Parathyroid adenoma (tissue), 2 donors: ENCODE data around the gene TMEM132D.

Source experiments
- H2AFZ ChIP-seq: fragments of 300-600 bp; sonication (generic); one replicate; pipeline ENCODE4 v1.7.0; 2017; ENCODE audit warnings: antibody characterized with exemption, mild to moderate bottlenecking
- H3K27ac ChIP-seq: fragments of 300-600 bp; sonication (generic); one replicate; pipeline ENCODE4 v1.7.0; 2017
- H3K27me3 ChIP-seq: fragments of 300-600 bp; sonication (generic); one replicate; pipeline ENCODE4 v1.7.0; 2017; ENCODE audit warnings: low read length; ENCODE audit not compliant: control insufficient read depth, insufficient read depth
- H3K36me3 ChIP-seq: fragments of 300-600 bp; sonication (generic); one replicate; pipeline ENCODE4 v1.7.0; 2017; ENCODE audit warnings: low read length; ENCODE audit not compliant: control insufficient read depth, insufficient read depth
- H3K4me1 ChIP-seq: fragments of 300-600 bp; sonication (generic); one replicate; pipeline ENCODE4 v1.7.0; 2017; ENCODE audit warnings: control low read depth
- H3K4me2 ChIP-seq: fragments of 300-600 bp; sonication (generic); one replicate; pipeline ENCODE4 v1.7.0; 2017; ENCODE audit warnings: low read length
- H3K4me3 ChIP-seq: fragments of 300-600 bp; sonication (generic); one replicate; pipeline ENCODE4 v1.7.0; 2017; ENCODE audit warnings: low read depth, low read length
- H3K79me2 ChIP-seq: fragments of 300-600 bp; sonication (generic); one replicate; pipeline ENCODE4 v1.7.0; 2017; ENCODE audit warnings: control low read depth
- H3K9ac ChIP-seq: fragments of 300-600 bp; sonication (generic); one replicate; pipeline ENCODE4 v1.7.0; 2017; ENCODE audit warnings: mild to moderate bottlenecking
- H3K9me3 ChIP-seq: fragments of 300-600 bp; sonication (generic); one replicate; pipeline ENCODE4 v1.7.0; 2017; ENCODE audit warnings: low read length; ENCODE audit not compliant: control insufficient read depth
- TF ChIP-seq, protein P1 (sequence below): fragments of 300-600 bp; sonication (generic); IDR thresholded peaks from one replicate; pipeline ENCODE4 v1.7.0; 2017; ENCODE audit warnings: antibody characterized with exemption, mild to moderate bottlenecking
- donor health status: primary hyperparathyroidism.

Gene TMEM132D

DNA sequence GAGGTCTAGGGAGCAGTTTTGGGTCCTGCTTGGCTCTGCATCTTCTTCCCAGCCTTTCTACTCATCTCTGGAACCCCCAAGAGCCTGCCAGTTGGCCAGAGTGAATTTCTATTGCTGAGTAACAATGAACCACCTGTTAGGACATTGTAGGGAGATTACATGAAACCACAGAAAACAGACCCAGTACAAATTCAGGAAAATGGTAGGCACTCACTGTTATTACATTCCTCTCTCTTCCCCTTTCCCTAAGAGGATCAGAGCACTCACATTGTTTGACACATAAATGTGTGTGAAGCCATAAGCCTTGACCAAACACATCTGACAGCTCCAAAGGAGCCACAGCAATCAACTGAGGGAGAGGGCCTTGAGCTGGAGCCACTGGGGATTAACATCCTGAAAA, 216.1 kb downstream of the TMEM132D start:
- Histone ChIP-seq H3K36me3 (no peaks in the 10 kb centered on the region), H3K9ac (no peak overlapping the region), H3K4me3 (no peak overlapping the region), H2AFZ (no peak overlapping the region), H3K79me2 (no peaks in the 10 kb centered on the region), H3K4me1 (no peaks in the 10 kb centered on the region), H3K27ac (no peak overlapping the region), H3K27me3 (no peaks in the 10 kb centered on the region), H3K4me2 (no peak overlapping the region), H3K9me3 (no peaks in the 10 kb centered on the region)
- TF ChIP-seq, protein P1, sequence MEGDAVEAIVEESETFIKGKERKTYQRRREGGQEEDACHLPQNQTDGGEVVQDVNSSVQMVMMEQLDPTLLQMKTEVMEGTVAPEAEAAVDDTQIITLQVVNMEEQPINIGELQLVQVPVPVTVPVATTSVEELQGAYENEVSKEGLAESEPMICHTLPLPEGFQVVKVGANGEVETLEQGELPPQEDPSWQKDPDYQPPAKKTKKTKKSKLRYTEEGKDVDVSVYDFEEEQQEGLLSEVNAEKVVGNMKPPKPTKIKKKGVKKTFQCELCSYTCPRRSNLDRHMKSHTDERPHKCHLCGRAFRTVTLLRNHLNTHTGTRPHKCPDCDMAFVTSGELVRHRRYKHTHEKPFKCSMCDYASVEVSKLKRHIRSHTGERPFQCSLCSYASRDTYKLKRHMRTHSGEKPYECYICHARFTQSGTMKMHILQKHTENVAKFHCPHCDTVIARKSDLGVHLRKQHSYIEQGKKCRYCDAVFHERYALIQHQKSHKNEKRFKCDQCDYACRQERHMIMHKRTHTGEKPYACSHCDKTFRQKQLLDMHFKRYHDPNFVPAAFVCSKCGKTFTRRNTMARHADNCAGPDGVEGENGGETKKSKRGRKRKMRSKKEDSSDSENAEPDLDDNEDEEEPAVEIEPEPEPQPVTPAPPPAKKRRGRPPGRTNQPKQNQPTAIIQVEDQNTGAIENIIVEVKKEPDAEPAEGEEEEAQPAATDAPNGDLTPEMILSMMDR = no peak

DNA sequence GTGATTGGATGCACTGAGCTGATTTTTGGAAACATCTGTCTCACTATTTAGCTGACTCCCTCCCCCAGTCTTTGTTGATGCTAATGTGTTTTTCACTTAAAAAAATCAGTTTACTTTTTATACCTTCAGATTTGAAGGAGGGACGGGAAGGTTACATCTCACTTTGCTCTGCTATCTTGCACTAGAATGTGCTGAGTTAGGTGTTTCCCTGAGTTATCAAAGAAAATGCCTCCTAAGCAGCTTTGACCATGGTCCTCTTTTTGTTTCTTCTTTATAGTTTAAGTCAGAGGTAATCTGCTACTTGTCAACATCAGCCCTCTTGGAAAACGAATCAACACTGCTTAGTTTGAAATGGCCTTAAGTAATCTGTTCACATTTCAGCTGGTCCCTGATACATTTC, 222.0 kb downstream of the TMEM132D start:
- TF ChIP-seq, protein P1 = no peak
- H3K9ac ChIP-seq = no peak overlapping the region
- no peak overlapping the region for H2AFZ ChIP-seq
- no peaks in the 10 kb centered on the region for H3K79me2 ChIP-seq
- no peaks in the 10 kb centered on the region for H3K4me1 ChIP-seq
- no peak overlapping the region for H3K27ac ChIP-seq
- H3K9me3 ChIP-seq = no peaks in the 10 kb centered on the region
- H3K4me3 ChIP-seq = no peak overlapping the region
- no peaks in the 10 kb centered on the region for H3K27me3 ChIP-seq
- no peaks in the 10 kb centered on the region for H3K36me3 ChIP-seq
- no peak overlapping the region for H3K4me2 ChIP-seq

DNA sequence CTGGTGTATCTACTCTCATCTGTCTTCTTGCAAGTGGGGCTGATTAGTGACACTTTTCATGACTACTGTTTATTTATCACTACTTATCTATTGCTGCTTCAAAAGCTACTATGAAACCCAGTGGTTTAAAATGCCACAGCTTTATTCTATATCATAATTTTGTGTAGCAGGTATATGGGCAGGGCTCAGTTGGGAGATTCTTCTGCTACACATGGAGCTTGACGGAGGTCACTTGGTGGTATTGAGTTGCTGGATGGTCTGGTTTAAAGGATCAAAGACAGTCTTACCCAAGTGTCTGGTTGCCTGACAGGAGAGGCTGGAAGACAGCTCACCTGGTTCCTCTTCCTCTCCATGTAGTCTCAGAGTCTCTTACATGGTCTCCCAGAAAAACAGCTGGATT, 222.7 kb downstream of the TMEM132D start:
- TF ChIP-seq, protein P1 = no peak
- H3K4me3 ChIP-seq = no peak overlapping the region
- H3K36me3 ChIP-seq = no peaks in the 10 kb centered on the region
- H3K27ac ChIP-seq = no peak overlapping the region
- H3K9ac ChIP-seq = no peak overlapping the region
- no peaks in the 10 kb centered on the region for H3K27me3 ChIP-seq
- H3K4me1 ChIP-seq = no peaks in the 10 kb centered on the region
- no peak overlapping the region for H2AFZ ChIP-seq
- H3K9me3 ChIP-seq = no peaks in the 10 kb centered on the region
- H3K79me2 ChIP-seq = no peaks in the 10 kb centered on the region
- H3K4me2 ChIP-seq = no peak overlapping the region

DNA sequence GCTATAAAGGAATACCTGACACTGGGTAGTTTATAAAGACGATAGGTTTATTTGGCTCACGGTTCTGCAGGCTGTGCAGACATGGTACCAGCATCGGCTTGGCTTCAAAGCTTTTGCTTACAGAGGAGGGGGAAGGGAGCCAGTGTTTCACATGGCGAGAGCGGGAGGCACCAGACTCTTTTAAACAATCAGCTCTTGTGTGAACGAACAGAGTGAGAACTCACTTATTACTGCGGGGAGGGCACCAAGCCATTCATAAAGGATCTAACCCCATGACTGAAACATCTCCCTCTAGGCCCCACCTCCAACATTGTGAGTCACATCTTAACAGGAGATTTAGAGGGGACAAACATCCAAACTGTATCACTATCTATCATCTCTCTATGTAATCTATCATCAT, 227.4 kb downstream of the TMEM132D start:
- TF ChIP-seq, protein P1 = no peak
- no peaks in the 10 kb centered on the region for H3K36me3 ChIP-seq
- H3K27ac ChIP-seq = no peak overlapping the region
- H3K4me3 ChIP-seq = no peak overlapping the region
- no peaks in the 10 kb centered on the region for H3K27me3 ChIP-seq
- H3K9ac ChIP-seq = no peak overlapping the region
- no peak overlapping the region for H2AFZ ChIP-seq
- no peak overlapping the region for H3K4me2 ChIP-seq
- no peaks in the 10 kb centered on the region for H3K4me1 ChIP-seq
- H3K9me3 ChIP-seq = no peaks in the 10 kb centered on the region
- no peaks in the 10 kb centered on the region for H3K79me2 ChIP-seq

DNA sequence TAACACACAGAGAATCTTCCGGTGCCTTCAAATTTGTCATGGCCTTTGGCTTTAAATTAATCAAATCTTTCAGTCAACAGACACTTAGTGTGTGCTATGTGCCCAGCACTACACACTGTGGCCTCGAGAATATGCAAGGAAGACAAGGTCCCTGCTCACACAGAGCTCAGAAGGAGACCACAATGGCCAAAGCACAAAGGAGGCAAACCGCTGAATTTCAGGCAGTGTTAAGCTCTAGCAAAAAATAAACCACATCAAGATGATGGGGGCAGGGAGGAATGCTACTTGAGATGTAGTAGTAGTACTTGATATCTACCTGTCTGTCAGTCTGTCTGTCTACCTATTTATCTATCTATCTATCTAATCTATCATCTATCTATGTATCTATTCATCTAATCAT, 227.9 kb downstream of the TMEM132D start:
- TF ChIP-seq, protein P1 = no peak
- no peak overlapping the region for H3K9ac ChIP-seq
- no peak overlapping the region for H3K4me2 ChIP-seq
- H3K27ac ChIP-seq = no peak overlapping the region
- no peak overlapping the region for H3K4me3 ChIP-seq
- H3K27me3 ChIP-seq = no peaks in the 10 kb centered on the region
- H3K4me1 ChIP-seq = no peaks in the 10 kb centered on the region
- H3K36me3 ChIP-seq = no peaks in the 10 kb centered on the region
- H3K9me3 ChIP-seq = no peaks in the 10 kb centered on the region
- H2AFZ ChIP-seq = no peak overlapping the region
- H3K79me2 ChIP-seq = no peaks in the 10 kb centered on the region
